Measurements from ENCODE around the gene PCOLCE2. TPM values are rescaled to one million over a fixed set of nuclear protein-coding genes. Genes with fewer than 3 reads are reported as not detected.

Gene PCOLCE2, protein sequence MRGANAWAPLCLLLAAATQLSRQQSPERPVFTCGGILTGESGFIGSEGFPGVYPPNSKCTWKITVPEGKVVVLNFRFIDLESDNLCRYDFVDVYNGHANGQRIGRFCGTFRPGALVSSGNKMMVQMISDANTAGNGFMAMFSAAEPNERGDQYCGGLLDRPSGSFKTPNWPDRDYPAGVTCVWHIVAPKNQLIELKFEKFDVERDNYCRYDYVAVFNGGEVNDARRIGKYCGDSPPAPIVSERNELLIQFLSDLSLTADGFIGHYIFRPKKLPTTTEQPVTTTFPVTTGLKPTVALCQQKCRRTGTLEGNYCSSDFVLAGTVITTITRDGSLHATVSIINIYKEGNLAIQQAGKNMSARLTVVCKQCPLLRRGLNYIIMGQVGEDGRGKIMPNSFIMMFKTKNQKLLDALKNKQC
- total RNA-seq: 4.5 and 7.7 TPM in 2 replicates

DNA sequence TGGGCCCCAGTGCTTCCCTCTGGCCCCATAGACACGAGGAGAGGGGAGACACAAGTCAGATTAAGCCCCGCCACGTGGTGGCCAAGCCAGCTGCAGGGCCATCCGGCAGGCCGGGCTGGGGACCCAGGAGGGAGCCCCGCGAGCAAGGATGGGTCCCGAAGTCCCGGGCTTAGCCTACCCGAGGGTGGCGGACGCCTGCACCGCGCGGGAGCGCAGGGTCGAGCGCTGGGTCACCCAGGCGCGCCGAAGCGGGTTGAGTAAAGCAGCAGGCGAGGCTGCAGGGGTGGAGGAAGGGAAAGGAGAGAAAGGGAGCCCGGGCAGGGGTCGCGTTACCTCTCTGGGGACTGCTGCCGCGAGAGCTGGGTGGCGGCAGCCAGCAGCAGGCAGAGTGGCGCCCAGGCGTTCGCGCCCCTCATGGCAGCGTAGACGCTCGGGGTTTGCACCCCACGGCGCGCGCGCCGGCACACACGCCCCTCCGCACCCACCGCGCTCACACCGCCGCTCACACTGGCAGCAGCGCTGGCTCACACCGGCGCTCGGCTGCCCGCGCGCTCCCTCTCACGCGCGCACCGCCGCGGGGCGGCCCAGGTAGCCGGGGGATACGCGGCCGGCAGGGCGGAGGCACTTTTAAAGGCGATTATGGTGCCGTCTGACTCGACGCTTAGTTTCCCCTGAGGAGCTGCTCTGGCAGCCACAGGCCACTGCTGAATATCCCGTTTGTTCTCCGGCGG, at the start of gene PCOLCE2:
Gene PCOLCE2 (minus strand): TSS at position 603 of the 731 bp plus-strand sequence. CDS start 187 bp downstream, at position 416.
- H3K4me3 ChIP-seq (ENCODE audit: low read depth, low read length): peak within 1 kb of the TSS; percentile 64
- DNase-seq (ENCODE audit: low read depth): no peak
- TF ChIP-seq, protein P1, sequence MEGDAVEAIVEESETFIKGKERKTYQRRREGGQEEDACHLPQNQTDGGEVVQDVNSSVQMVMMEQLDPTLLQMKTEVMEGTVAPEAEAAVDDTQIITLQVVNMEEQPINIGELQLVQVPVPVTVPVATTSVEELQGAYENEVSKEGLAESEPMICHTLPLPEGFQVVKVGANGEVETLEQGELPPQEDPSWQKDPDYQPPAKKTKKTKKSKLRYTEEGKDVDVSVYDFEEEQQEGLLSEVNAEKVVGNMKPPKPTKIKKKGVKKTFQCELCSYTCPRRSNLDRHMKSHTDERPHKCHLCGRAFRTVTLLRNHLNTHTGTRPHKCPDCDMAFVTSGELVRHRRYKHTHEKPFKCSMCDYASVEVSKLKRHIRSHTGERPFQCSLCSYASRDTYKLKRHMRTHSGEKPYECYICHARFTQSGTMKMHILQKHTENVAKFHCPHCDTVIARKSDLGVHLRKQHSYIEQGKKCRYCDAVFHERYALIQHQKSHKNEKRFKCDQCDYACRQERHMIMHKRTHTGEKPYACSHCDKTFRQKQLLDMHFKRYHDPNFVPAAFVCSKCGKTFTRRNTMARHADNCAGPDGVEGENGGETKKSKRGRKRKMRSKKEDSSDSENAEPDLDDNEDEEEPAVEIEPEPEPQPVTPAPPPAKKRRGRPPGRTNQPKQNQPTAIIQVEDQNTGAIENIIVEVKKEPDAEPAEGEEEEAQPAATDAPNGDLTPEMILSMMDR (conservative IDR thresholded peaks at IDR 0.05; ENCODE audit: low read depth, low read length): no peak

DNA sequence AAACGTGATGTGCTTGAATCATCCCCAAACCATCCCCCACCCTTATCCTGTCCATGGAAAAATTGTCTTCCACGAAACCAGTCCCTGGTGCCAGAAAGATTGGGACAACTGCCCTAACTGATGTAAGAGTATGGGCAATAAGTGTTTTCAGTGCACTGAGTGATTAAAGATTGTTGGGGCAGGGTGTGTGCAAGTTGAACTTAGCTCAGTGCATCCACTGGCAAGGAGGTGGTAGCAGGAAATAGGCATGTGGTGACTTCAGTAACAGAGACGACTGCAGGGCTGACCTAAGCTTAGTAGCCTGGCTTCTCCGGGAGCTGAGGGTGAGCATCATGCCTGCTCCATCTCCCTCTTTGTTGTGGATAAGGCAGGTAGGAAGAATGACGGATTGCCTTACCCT, 47.1 kb upstream of the PCOLCE2 start:
- H3K4me3 ChIP-seq (ENCODE audit: low read depth, low read length): no peak overlapping the region
- TF ChIP-seq, protein P1 (conservative IDR thresholded peaks at IDR 0.05; ENCODE audit: low read depth, low read length): no peak
- DNase-seq (ENCODE audit: low read depth): no peak

DNA sequence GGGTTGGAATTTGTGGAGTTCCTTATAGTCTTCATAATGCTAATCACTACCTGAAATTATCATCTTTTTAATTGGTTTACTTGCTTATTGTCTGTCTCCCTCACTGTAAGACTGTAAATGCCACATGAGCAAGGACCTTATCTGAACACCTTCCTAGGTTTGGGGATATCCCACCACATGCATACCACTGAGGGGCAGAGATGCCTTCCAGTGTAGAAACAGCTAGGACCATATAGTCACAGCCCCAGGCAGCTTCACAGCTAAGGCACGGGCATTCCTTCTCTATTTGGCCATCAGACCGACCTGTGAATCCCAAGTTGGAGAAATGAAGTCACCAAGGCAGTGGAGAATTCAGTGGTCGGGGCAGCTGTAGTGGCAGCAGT, 46.0 kb upstream of the PCOLCE2 start:
- no peak overlapping the region for H3K4me3 ChIP-seq (ENCODE audit: low read depth, low read length)
- TF ChIP-seq, protein P1 (conservative IDR thresholded peaks at IDR 0.05; ENCODE audit: low read depth, low read length): no peak
- no peak for DNase-seq (ENCODE audit: low read depth)

DNA sequence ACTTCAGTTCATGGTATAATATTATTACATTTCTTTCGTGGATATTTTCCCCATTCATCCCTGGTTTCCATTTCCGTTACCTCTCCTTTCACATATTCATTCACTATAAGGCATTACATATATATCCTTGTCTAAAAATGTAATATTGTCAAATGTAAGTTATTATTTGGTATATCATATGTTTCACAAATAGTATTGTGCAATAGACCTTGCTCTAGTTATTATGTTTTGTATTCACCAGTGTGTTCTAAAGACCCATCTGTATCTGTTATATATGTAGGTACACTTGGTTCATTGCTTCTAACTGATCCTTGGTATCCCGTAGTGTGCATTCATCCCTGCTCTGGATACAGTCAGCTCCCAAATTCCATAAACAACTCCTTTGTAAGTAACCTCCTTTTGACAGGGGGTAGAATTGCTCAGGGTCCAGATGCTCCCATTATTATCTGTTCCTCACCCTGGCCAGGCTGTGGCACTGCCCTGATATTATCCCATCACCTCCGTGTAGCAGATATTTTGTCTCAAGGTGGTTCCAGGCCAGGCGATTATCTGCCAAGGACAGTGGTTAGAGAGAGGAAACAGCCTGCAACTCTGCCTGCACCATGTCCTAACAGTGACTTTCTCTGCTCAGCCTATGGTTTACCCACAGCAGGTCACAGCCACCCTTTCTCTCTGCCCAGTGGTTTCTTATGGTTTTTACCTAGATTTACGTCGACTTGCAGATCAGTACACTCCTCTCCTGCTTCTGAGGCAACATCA, 45.4 kb upstream of the PCOLCE2 start:
- DNase-seq (ENCODE audit: low read depth): no peak
- TF ChIP-seq, protein P1 (conservative IDR thresholded peaks at IDR 0.05; ENCODE audit: low read depth, low read length): no peak
- no peak overlapping the region for H3K4me3 ChIP-seq (ENCODE audit: low read depth, low read length)

DNA sequence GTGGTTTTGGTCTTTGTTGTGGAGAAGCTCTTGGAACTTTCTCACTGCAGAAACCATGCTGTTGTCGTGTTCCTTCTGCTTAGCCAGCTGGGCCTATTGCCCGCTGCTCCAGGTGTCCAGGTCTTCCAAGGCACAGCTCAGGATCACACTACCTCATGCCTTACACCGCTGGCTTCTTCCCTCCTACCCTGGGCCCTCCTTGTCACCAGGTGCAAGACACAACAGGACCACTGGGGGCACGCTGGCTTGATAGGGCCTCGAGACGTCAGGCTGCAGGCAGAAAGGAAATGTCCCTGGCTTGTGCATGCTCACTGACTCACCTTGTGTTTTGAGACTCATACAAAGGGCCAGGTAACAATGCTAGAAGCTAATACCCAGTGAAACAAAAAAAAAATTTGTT, 42.3 kb upstream of the PCOLCE2 start:
- DNase-seq (ENCODE audit: low read depth): no peak
- TF ChIP-seq, protein P1 (conservative IDR thresholded peaks at IDR 0.05; ENCODE audit: low read depth, low read length): peak; percentile 21
- H3K4me3 ChIP-seq (ENCODE audit: low read depth, low read length): no peak overlapping the region

DNA sequence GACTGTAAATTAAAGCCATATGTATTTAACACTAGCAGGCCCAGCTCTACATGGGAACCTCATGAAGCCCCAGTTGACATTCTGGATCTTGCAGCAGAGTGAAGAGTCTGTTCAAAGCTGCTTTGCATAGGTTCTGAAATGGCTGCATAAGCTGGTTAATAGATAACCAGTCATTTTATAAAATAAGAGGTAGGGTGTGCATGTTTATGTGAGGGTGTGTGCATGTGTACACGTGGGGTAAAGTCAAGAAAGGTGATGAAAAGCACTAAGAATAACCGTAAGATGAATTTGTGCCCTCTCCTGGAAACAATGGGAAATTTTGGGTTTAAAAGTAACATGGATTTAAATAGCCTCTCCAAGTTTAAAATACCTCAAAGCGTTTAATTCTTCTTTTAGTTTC, 41.6 kb upstream of the PCOLCE2 start:
- TF ChIP-seq, protein P1 (conservative IDR thresholded peaks at IDR 0.05; ENCODE audit: low read depth, low read length): peak; percentile 28
- H3K4me3 ChIP-seq (ENCODE audit: low read depth, low read length): no peak overlapping the region
- no peak for DNase-seq (ENCODE audit: low read depth)

Data from epithelial cell of proximal tubule (primary cell).